ENCODE data around the gene LTN1. TPM values are rescaled to one million over a fixed set of nuclear protein-coding genes. Genes with fewer than 3 reads are reported as not detected.

Gene LTN1
- total and polyA plus RNA-seq, 2 donors (not counting 1 experiment from before 2014, with no cell fraction given) = 6.6 to 30.1 TPM

- H3K9me3 Mint-ChIP-seq (ENCODE audit: insufficient read depth) = no peaks in the 10 kb centered on the region
- Histone ChIP-seq H3K79me2 (ENCODE audit: control insufficient read depth, insufficient read depth, low read length) (no peaks in the 10 kb centered on the region), H4K20me1 (ENCODE audit: control insufficient read depth, insufficient read depth, low read length, poor library complexity, severe bottlenecking) (no peaks in the 10 kb centered on the region), H3K36me3 (replicated peaks in 1 of 2; ENCODE audit: control extremely low read depth in 1 of 2, control insufficient read depth in 1 of 2, extremely low read depth in 1 of 2, insufficient read depth in 2 of 2, low read length in 1 of 2) (no peaks in the 10 kb centered on the region), H3K27me3 (replicated peaks in 1 of 4; ENCODE audit: control extremely low read depth in 1 of 4, control insufficient read depth in 3 of 4, insufficient read depth in 4 of 4, low read length in 3 of 4) (peaks cover 0 to 9% (median 3%) of the 10 kb centered on the region in 4 experiments), H3K4me3 (ENCODE audit: control extremely low read depth in 1 of 5, extremely low read depth in 1 of 5, insufficient read depth in 1 of 5, low read depth in 2 of 5, low read length in 4 of 5) (no peak overlapping the region), H3K9ac (ENCODE audit: low read length) (no peak overlapping the region), H3K4me2 (replicated peaks; ENCODE audit: low read depth, low read length, poor library complexity, severe bottlenecking) (no peak overlapping the region), H3K4me1 (ENCODE audit: control insufficient read depth in 2 of 2, insufficient read depth in 2 of 2, low read length in 2 of 2) (no peaks in the 10 kb centered on the region), H2AFZ (ENCODE audit: insufficient read depth, low read depth, low read length, poor library complexity, severe bottlenecking) (no peak overlapping the region), H3K9me3 (ENCODE audit: control extremely low read depth in 1 of 3, control insufficient read depth in 2 of 3, insufficient read depth in 1 of 3, low read length in 2 of 3) (peaks cover 0 to 6% (median 2%) of the 10 kb centered on the region in 3 donors), H3K27ac (ENCODE audit: low read length in 2 of 2) (no peak overlapping the region)
- intact Hi-C loops (cut with micrococcal nuclease) = no loop called here
- H3K4me3 Mint-ChIP-seq = no peak overlapping the region
- ChIA-PET POLR2A (no interaction called here), CTCF (no interaction called here)
- WGBS (ENCODE audit: insufficient coverage) = no CpG with 5 or more reads among the region's 2 CpGs
- DNase-seq (no peak), ATAC-seq (ENCODE audit: low read depth) (no peak)
- TF ChIP-seq EZH2 (IDR thresholded peaks at IDR 0.05; ENCODE audit: borderline replicate concordance, insufficient read depth, low read depth, low read length, poor library complexity, severe bottlenecking) (no peak), CTCF (IDR thresholded peaks at IDR 0.05) (no peak)
- H3K4me1 Mint-ChIP-seq = no peaks in the 10 kb centered on the region
- H3K27me3 Mint-ChIP-seq = peaks cover 40% of the 10 kb centered on the region
- H3K27ac Mint-ChIP-seq = no peak overlapping the region
Measured at GRCh38 chr21:28900481-28900880, 92.2 kb downstream of the LTN1 start.

- no peaks in the 10 kb centered on the region for H3K36me3 ChIP-seq (replicated peaks in 1 of 2; ENCODE audit: control extremely low read depth in 1 of 2, control insufficient read depth in 1 of 2, extremely low read depth in 1 of 2, insufficient read depth in 2 of 2, low read length in 1 of 2)
- no peaks in the 10 kb centered on the region for H3K4me1 ChIP-seq (ENCODE audit: control insufficient read depth in 2 of 2, insufficient read depth in 2 of 2, low read length in 2 of 2)
- peaks cover 0 to 6% (median 2%) of the 10 kb centered on the region in 3 donors for H3K9me3 ChIP-seq (ENCODE audit: control extremely low read depth in 1 of 3, control insufficient read depth in 2 of 3, insufficient read depth in 1 of 3, low read length in 2 of 3)
- no peak overlapping the region for H3K27ac ChIP-seq (ENCODE audit: low read length in 2 of 2)
- no peak for DNase-seq
- no peaks in the 10 kb centered on the region for H3K79me2 ChIP-seq (ENCODE audit: control insufficient read depth, insufficient read depth, low read length)
- H4K20me1 ChIP-seq (ENCODE audit: control insufficient read depth, insufficient read depth, low read length, poor library complexity, severe bottlenecking) = no peaks in the 10 kb centered on the region
- TF ChIP-seq EZH2 (IDR thresholded peaks at IDR 0.05; ENCODE audit: borderline replicate concordance, insufficient read depth, low read depth, low read length, poor library complexity, severe bottlenecking) (no peak), CTCF (IDR thresholded peaks at IDR 0.05) (no peak)
- peaks cover 0 to 9% (median 3%) of the 10 kb centered on the region in 4 experiments for H3K27me3 ChIP-seq (replicated peaks in 1 of 4; ENCODE audit: control extremely low read depth in 1 of 4, control insufficient read depth in 3 of 4, insufficient read depth in 4 of 4, low read length in 3 of 4)
- H3K4me1 Mint-ChIP-seq = no peaks in the 10 kb centered on the region
- H3K9me3 Mint-ChIP-seq (ENCODE audit: insufficient read depth) = no peaks in the 10 kb centered on the region
- H3K4me2 ChIP-seq (replicated peaks; ENCODE audit: low read depth, low read length, poor library complexity, severe bottlenecking) = no peak overlapping the region
- H3K4me3 Mint-ChIP-seq = no peak overlapping the region
- intact Hi-C loops (cut with micrococcal nuclease) = no loop called here
- peaks cover 40% of the 10 kb centered on the region for H3K27me3 Mint-ChIP-seq
- no peak overlapping the region for H3K4me3 ChIP-seq (ENCODE audit: control extremely low read depth in 1 of 5, extremely low read depth in 1 of 5, insufficient read depth in 1 of 5, low read depth in 2 of 5, low read length in 4 of 5)
- ATAC-seq (ENCODE audit: low read depth) = no peak
- 100% methylated on average over 2 of the region's 5 CpGs for WGBS (ENCODE audit: insufficient coverage)
- H3K9ac ChIP-seq (ENCODE audit: low read length) = no peak overlapping the region
- CTCF ChIA-PET = no interaction called here
- POLR2A ChIA-PET = no interaction called here
- H3K27ac Mint-ChIP-seq = no peak overlapping the region
- H2AFZ ChIP-seq (ENCODE audit: insufficient read depth, low read depth, low read length, poor library complexity, severe bottlenecking) = no peak overlapping the region
Measured at GRCh38 chr21:28899744-28900143, 92.9 kb downstream of the LTN1 start.
